MM.1S (cell line): ENCODE data around the gene NAGLU.
A peak's percentile ranks its signal among the peaks of the same experiment; 100 is the strongest.

ENCODE experiments used
- DNase-seq: peaks from one replicate; pipeline ENCODE4 v3.0.0-alpha.2; 2015
- H2AFZ ChIP-seq: fragments of 300-600 bp; sonication (generic); 2 replicates; pipeline ENCODE4 v1.6.0; 2016; ENCODE audit warnings: antibody characterized with exemption, low read length
- H3F3A ChIP-seq: fragments of 300-600 bp; sonication (generic); 2 replicates; pipeline ENCODE4 v1.6.1; 2016; ENCODE audit warnings: mild to moderate bottlenecking, antibody characterized with exemption, low read length, moderate library complexity, mixed read lengths; ENCODE audit not compliant: insufficient read depth
- H3K27ac ChIP-seq: fragments of 300-600 bp; sonication (generic); 2 replicates; pipeline ENCODE4 v1.5.1; 2016; ENCODE audit warnings: mild to moderate bottlenecking, low read length
- H3K27me3 ChIP-seq: fragments of 300-600 bp; sonication (generic); replicated peaks from 2 replicates; pipeline ENCODE4 v1.6.0; 2016; ENCODE audit warnings: low read length; ENCODE audit not compliant: insufficient read depth
- H3K36me3 ChIP-seq: fragments of 300-600 bp; sonication (generic); replicated peaks from 2 replicates; pipeline ENCODE4 v1.6.1; 2016; ENCODE audit warnings: mild to moderate bottlenecking, low read length, mixed read lengths; ENCODE audit not compliant: insufficient read depth
- H3K4me1 ChIP-seq: fragments of 300-600 bp; sonication (generic); 2 replicates; pipeline ENCODE4 v1.6.1; 2016; ENCODE audit warnings: low read length, mixed read lengths
- H3K4me2 ChIP-seq: fragments of 300-600 bp; sonication (generic); 2 replicates; pipeline ENCODE4 v1.6.0; 2016; ENCODE audit warnings: low read depth, low read length
- H3K4me3 ChIP-seq: fragments of 300-600 bp; sonication (generic); 2 replicates; pipeline ENCODE4 v1.5.1; 2016; ENCODE audit warnings: low read length, mixed read lengths
- H3K79me2 ChIP-seq: fragments of 300-600 bp; sonication (generic); 2 replicates; pipeline ENCODE4 v1.6.1; 2016; ENCODE audit warnings: mixed run types, low read length, mixed read lengths
- H3K9ac ChIP-seq: fragments of 300-600 bp; sonication (generic); 2 replicates; pipeline ENCODE4 v1.6.1; 2016; ENCODE audit warnings: low read length, mixed read lengths
- H3K9me2 ChIP-seq: fragments of 300-600 bp; sonication (generic); replicated peaks from 2 replicates; pipeline ENCODE4 v1.6.1; 2016; ENCODE audit warnings: mild to moderate bottlenecking, low read length, mixed read lengths; ENCODE audit not compliant: insufficient read depth
- H3K9me3 ChIP-seq: fragments of 300-600 bp; sonication (generic); replicated peaks from 2 replicates; pipeline ENCODE4 v1.6.1; 2016; ENCODE audit warnings: mild to moderate bottlenecking, low read length, mixed read lengths; ENCODE audit not compliant: insufficient read depth
- H4K20me1 ChIP-seq: fragments of 300-600 bp; sonication (generic); 2 replicates; pipeline ENCODE4 v1.6.1; 2016; ENCODE audit warnings: mild to moderate bottlenecking, low read length, moderate library complexity, mixed read lengths; ENCODE audit not compliant: insufficient read depth
- EZH2 ChIP-seq: fragments of 300-600 bp; sonication (generic); optimal IDR thresholded peaks from 2 replicates; pipeline ENCODE3; 2017; ENCODE audit warnings: low read depth, mild to moderate bottlenecking, antibody characterized with exemption, low read length, mixed read lengths
- EZH2phosphoT487 ChIP-seq: fragments of 300-600 bp; sonication (generic); IDR thresholded peaks from 2 replicates; pipeline ENCODE4 v1.6.1; 2018; ENCODE audit warnings: antibody characterized with exemption, low read length
- TF ChIP-seq, protein P1 (sequence below): fragments of 300-600 bp; sonication (generic); IDR thresholded peaks from 2 replicates; pipeline ENCODE4 v1.5.1; 2016; ENCODE audit warnings: antibody characterized with exemption, low read length, mixed read lengths

The NAGLU gene

DNA sequence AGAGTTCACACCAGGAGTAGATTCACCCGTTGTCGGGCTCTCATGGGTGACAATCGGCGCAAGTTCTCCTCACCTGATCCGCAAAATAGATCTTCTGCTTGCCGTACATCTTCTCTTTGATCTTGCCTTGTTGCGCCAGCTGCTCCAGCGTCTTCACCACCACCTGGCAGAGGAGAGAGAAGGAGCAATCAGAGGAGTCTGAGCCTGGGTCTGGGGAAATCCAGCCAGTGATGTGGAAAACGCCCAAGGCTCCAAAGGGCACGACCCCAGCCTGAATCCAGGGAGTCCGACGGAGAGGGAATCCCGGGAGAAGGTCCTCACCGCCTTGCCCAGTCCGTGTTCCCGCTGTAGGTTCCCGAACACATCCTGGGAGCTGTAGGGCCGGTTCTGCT is 41.1 kb downstream of the NAGLU start:
- Histone ChIP-seq H3K4me1 (peaks cover 37% of the 10 kb centered on the region), H3K4me2 (peak overlapping the region; percentile 71), H4K20me1 (no peaks in the 10 kb centered on the region), H2AFZ (peak overlapping the region; percentile 7; the same call in 1 of the 2 replicates), H3K27me3 (no peaks in the 10 kb centered on the region), H3K9me3 (no peaks in the 10 kb centered on the region), H3K79me2 (peaks cover 64% of the 10 kb centered on the region), H3K27ac (peak overlapping the region; percentile 98; the same call in 1 of the 2 replicates), H3K9me2 (no peaks in the 10 kb centered on the region), H3K4me3 (peak overlapping the region; percentile 90), H3K9ac (peak overlapping the region; percentile 95), H3F3A (peaks cover 40% of the 10 kb centered on the region), H3K36me3 (peaks cover 4% of the 10 kb centered on the region; the same call in 1 of the 2 replicates)
- DNase-seq = peak; percentile 42
- TF ChIP-seq, protein P1, sequence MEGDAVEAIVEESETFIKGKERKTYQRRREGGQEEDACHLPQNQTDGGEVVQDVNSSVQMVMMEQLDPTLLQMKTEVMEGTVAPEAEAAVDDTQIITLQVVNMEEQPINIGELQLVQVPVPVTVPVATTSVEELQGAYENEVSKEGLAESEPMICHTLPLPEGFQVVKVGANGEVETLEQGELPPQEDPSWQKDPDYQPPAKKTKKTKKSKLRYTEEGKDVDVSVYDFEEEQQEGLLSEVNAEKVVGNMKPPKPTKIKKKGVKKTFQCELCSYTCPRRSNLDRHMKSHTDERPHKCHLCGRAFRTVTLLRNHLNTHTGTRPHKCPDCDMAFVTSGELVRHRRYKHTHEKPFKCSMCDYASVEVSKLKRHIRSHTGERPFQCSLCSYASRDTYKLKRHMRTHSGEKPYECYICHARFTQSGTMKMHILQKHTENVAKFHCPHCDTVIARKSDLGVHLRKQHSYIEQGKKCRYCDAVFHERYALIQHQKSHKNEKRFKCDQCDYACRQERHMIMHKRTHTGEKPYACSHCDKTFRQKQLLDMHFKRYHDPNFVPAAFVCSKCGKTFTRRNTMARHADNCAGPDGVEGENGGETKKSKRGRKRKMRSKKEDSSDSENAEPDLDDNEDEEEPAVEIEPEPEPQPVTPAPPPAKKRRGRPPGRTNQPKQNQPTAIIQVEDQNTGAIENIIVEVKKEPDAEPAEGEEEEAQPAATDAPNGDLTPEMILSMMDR = no peak
- no peak for TF ChIP-seq EZH2phosphoT487
- TF ChIP-seq EZH2 = no peak

DNA sequence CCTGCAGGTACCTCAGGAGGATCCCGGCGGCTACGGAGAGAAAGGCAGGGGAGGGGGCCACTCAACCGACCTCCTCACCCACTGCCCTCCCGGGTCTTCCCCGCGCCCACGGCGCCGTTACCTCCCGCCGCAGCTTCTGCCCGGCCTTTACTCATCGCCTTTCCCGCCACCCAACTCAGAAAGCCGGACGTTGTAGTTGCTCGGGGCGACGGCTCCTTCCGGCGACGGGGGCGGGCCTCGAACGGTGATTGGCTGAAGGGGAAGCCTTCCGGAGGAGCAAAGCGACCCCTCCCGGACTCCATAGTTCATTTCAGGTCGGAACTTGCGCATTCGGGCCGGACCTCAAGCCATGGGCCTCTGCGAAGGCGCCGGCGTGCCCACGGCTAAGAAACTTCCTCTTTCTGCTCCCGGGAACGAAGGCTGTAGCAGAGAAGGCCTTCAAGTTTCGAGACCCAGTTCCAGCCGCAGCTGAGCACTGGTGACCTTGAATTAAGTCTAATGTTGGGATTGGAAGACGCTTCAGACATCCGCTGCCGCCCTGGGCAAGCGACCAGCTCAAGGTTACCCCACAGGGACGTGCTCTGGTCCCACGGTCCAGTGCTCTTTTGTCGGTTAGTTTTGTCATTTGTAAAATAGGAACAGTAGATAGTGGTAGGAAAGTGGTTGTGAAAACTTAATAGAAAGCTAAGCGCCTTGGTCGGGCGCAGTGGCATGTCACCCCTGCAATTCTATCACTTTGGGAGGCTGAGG is 41.7 kb downstream of the NAGLU start, which contains the start of gene PSMC3IP:
TSS of gene PSMC3IP (minus strand) at position 198 of the 750 bp plus-strand sequence. CDS start at position 155, 43 bp downstream.
- no peaks in the 10 kb centered on the region for H3K9me2 ChIP-seq
- H2AFZ ChIP-seq = peak within 1 kb of the TSS; percentile 53
- H3K4me2 ChIP-seq = peak within 1 kb of the TSS; percentile 71
- H3K4me1 ChIP-seq = peaks cover 37% of the 10 kb centered on the region
- no peaks in the 10 kb centered on the region for H3K27me3 ChIP-seq
- peak within 1 kb of the TSS; percentile 95 for H3K9ac ChIP-seq
- peaks cover 65% of the 10 kb centered on the region for H3K79me2 ChIP-seq
- H3K27ac ChIP-seq = peak within 1 kb of the TSS; percentile 98
- peaks cover 40% of the 10 kb centered on the region for H3F3A ChIP-seq
- no peaks in the 10 kb centered on the region for H4K20me1 ChIP-seq
- peak; percentile 97 for DNase-seq
- TF ChIP-seq EZH2phosphoT487 = no peak
- TF ChIP-seq, protein P1 = peak; percentile 41
- TF ChIP-seq EZH2 = no peak
- H3K4me3 ChIP-seq = peak within 1 kb of the TSS; percentile 90
- H3K9me3 ChIP-seq = no peaks in the 10 kb centered on the region
- peaks cover 7% of the 10 kb centered on the region; the same call in 1 of the 2 replicates for H3K36me3 ChIP-seq

DNA sequence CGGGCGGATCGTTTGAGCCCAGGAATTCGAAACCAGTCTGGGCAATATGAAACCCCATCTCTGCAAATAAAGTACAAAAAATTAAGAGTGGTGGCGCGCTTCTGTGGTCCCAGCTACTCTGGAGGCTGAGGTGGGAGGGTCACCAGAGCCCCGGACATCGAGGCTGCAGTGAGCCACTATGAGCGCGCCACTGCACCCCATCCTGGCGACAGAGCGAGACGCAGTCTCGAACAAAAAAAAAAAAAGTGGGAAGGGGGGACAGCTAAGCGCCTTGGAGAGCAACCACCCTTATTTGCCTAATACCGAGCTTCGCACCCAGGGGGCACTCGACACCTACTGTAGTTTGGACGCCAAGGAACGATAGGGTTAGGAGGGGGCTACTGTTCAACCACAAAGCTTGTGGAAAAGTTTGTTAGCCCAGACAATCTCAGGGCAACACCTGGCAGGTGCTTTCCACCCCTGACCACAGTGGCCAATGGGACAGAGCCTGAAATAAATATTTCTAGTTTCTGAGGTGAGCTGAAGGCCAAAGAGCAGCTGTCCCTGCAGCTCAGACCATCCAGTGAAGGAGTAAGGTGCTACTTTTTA is 42.3 kb downstream of the NAGLU start:
- peaks cover 40% of the 10 kb centered on the region for H3F3A ChIP-seq
- peak overlapping the region; percentile 98 for H3K27ac ChIP-seq
- peaks cover 65% of the 10 kb centered on the region for H3K79me2 ChIP-seq
- peak overlapping the region; percentile 95 for H3K9ac ChIP-seq
- no peaks in the 10 kb centered on the region for H3K9me2 ChIP-seq
- peak overlapping the region; percentile 90 for H3K4me3 ChIP-seq
- H2AFZ ChIP-seq = no peak overlapping the region
- H3K4me2 ChIP-seq = peak overlapping the region; percentile 71
- no peaks in the 10 kb centered on the region for H4K20me1 ChIP-seq
- H3K36me3 ChIP-seq = peaks cover 6% of the 10 kb centered on the region; the same call in 1 of the 2 replicates
- peak; percentile 99 for DNase-seq
- no peaks in the 10 kb centered on the region for H3K27me3 ChIP-seq
- H3K4me1 ChIP-seq = peaks cover 37% of the 10 kb centered on the region
- no peaks in the 10 kb centered on the region for H3K9me3 ChIP-seq
- TF ChIP-seq EZH2 (no peak), EZH2phosphoT487 (no peak)
- TF ChIP-seq, protein P1 = peak; percentile 82
